Measurements from ENCODE around the gene RNF157. TPM values are rescaled to one million over a fixed set of nuclear protein-coding genes. Genes with fewer than 3 reads are reported as not detected.

RNF157 gene
- total RNA-seq, 1 donor from 2014 or later = 54.0 TPM

GRCh38 chr17:76184290-76184689 is 56.0 kb downstream of the RNF157 start:
- peaks cover 15% of the 10 kb centered on the region for H3K4me1 Mint-ChIP-seq
- DNase-seq (ENCODE audit: low read depth, low spot score) = no peak
- H3K4me3 Mint-ChIP-seq = no peak overlapping the region
- TF ChIP-seq CTCF (conservative IDR thresholded peaks at IDR 0.05) = no peak
- no peaks in the 10 kb centered on the region for H3K27me3 Mint-ChIP-seq (ENCODE audit: low read depth)
- H3K9me3 Mint-ChIP-seq = no peaks in the 10 kb centered on the region
- no peak overlapping the region for H3K27ac Mint-ChIP-seq (ENCODE audit: unreplicated experiment)
- H3K36me3 Mint-ChIP-seq (ENCODE audit: low read depth) = peaks cover 3% of the 10 kb centered on the region

- Mint-ChIP-seq H3K36me3 (ENCODE audit: low read depth) (peaks cover 3% of the 10 kb centered on the region), H3K27me3 (ENCODE audit: low read depth) (no peaks in the 10 kb centered on the region), H3K4me1 (peaks cover 15% of the 10 kb centered on the region), H3K4me3 (no peak overlapping the region), H3K27ac (ENCODE audit: unreplicated experiment) (peak overlapping the region; percentile 68), H3K9me3 (no peaks in the 10 kb centered on the region)
- peak; percentile 98 for DNase-seq (ENCODE audit: low read depth, low spot score)
- TF ChIP-seq CTCF (conservative IDR thresholded peaks at IDR 0.05) = peak; percentile 96
Observed at GRCh38 chr17:76182016-76182764, 58.1 kb downstream of the RNF157 start.

- no peak overlapping the region for H3K4me3 Mint-ChIP-seq
- H3K36me3 Mint-ChIP-seq (ENCODE audit: low read depth) = peaks cover under 1% of the 10 kb centered on the region
- H3K27me3 Mint-ChIP-seq (ENCODE audit: low read depth) = no peaks in the 10 kb centered on the region
- no peak for DNase-seq (ENCODE audit: low read depth, low spot score)
- H3K9me3 Mint-ChIP-seq = no peaks in the 10 kb centered on the region
- peaks cover 19% of the 10 kb centered on the region for H3K4me1 Mint-ChIP-seq
- no peak overlapping the region for H3K27ac Mint-ChIP-seq (ENCODE audit: unreplicated experiment)
- no peak for TF ChIP-seq CTCF (conservative IDR thresholded peaks at IDR 0.05)
Observed at GRCh38 chr17:76179496-76180467, 60.5 kb downstream of the RNF157 start.

- DNase-seq (ENCODE audit: low read depth, low spot score) = no peak
Observed at GRCh38 chr17:76178124-76178523, 62.2 kb downstream of the RNF157 start.

More at GRCh38 chr17:76178124-76178523, 62.2 kb downstream of the RNF157 start:
- Mint-ChIP-seq H3K9me3 (no peaks in the 10 kb centered on the region), H3K36me3 (ENCODE audit: low read depth) (no peaks in the 10 kb centered on the region), H3K4me1 (peaks cover 14% of the 10 kb centered on the region), H3K27ac (ENCODE audit: unreplicated experiment) (no peak overlapping the region), H3K27me3 (ENCODE audit: low read depth) (no peaks in the 10 kb centered on the region), H3K4me3 (no peak overlapping the region)
- no peak for TF ChIP-seq CTCF (conservative IDR thresholded peaks at IDR 0.05)
